ENCODE results near the gene COL6A2. TPM values are rescaled to one million over a fixed set of nuclear protein-coding genes. Genes with fewer than 3 reads are reported as not detected.

COL6A2 gene
- total and polyA plus RNA-seq, 2 of the 4 experiments (the other 2 are of a cell fraction), result 208 to 1,065 TPM

- Histone ChIP-seq H2AK9ac (replicated peaks; ENCODE audit: low read depth, low read length, poor library complexity) (peak overlapping the region; percentile 92), H4K91ac (ENCODE audit: insufficient read depth, low read depth, low read length) (peak overlapping the region; percentile 98), H2AK5ac (ENCODE audit: low read depth, low read length) (peak overlapping the region; percentile 99), H3K14ac (replicated peaks; ENCODE audit: low read depth, low read length) (peak overlapping the region; percentile 95), H4K8ac (ENCODE audit: low read depth in 2 of 2, low read length in 2 of 2) (peak overlapping the region; percentile 70 to 90; a peak in 2 of 4 replicates), H3K56ac (ENCODE audit: extremely low read depth, insufficient read depth, low read length) (no peak overlapping the region), H3K9ac (ENCODE audit: low read depth, low read length) (peak overlapping the region; percentile 66; the same call in 1 of the 2 replicates), H3K9me3 (ENCODE audit: control insufficient read depth, insufficient read depth, low read length) (no peaks in the 10 kb centered on the region), H2BK15ac (ENCODE audit: low read depth, low read length) (peak overlapping the region; percentile 89; the same call in 2 of the 3 replicates), H2BK120ac (ENCODE audit: low read depth, low read length) (peak overlapping the region; percentile 98), H3K27ac (ENCODE audit: insufficient read depth, low read length) (peak overlapping the region; percentile 92), H3K4me2 (ENCODE audit: low read depth, low read length) (no peak overlapping the region), H3K4me1 (ENCODE audit: control insufficient read depth, insufficient read depth, low read length) (peaks cover 25% of the 10 kb centered on the region), H3K18ac (ENCODE audit: low read depth, low read length) (peak overlapping the region; percentile 71; the same call in 1 of the 2 replicates), H3K79me1 (ENCODE audit: low read depth in 1 of 2, low read length in 2 of 2) (peaks cover 6 to 55% of the 10 kb centered on the region in 2 experiments; a peak in 3 of 4 replicates), H2AFZ (replicated peaks; ENCODE audit: low read length, poor library complexity) (no peak overlapping the region), H3K36me3 (ENCODE audit: control insufficient read depth, insufficient read depth, low read length) (no peaks in the 10 kb centered on the region; the same call in 1 of the 2 replicates), H3K9me1 (ENCODE audit: insufficient read depth, low read length) (peaks cover 25% of the 10 kb centered on the region), H3K4me3 (ENCODE audit: insufficient read depth, low read depth, low read length) (no peak overlapping the region), H2BK5ac (ENCODE audit: low read depth, low read length, poor library complexity, severe bottlenecking) (peak overlapping the region; percentile 87), H3K27me3 (ENCODE audit: control insufficient read depth, insufficient read depth, low read length) (no peaks in the 10 kb centered on the region), H4K5ac (ENCODE audit: low read depth, low read length) (0 out of 2 replicates have a peak overlapping the region, but pooled peaks have one; percentile 63), H3K4ac (ENCODE audit: low read depth, low read length) (peak overlapping the region; percentile 99), H3K23ac (ENCODE audit: low read depth, low read length) (peak overlapping the region; percentile 66), H4K20me1 (ENCODE audit: insufficient read depth, low read length) (peaks cover 4% of the 10 kb centered on the region; the same call in 1 of the 2 replicates), H2BK20ac (ENCODE audit: low read depth, low read length) (peak overlapping the region; percentile 41)
- WGBS, 2 experiments (ENCODE audit: extremely low coverage in 2 of 2, insufficient read length in 1 of 2), result 73% methylated on average over 3 of the region's 11 CpGs; no CpG with 5 or more reads in 1 of the 2 experiments
- CTCF ChIA-PET, result no interaction called here
- in situ Hi-C loops (cut with MboI; ENCODE audit: low sequenced_read_pairs), result loop anchor here (5.0 kb wide), 1 partner anchor 122 kb away; no protein-coding TSS in a partner anchor
- no peak for DNase-seq
- intact Hi-C loops (cut with micrococcal nuclease), result no loop called here
- ATAC-seq (ENCODE audit: low read depth), result no peak
- dilution Hi-C loops (cut with HindIII; ENCODE audit: low sequenced_read_pairs, unreplicated experiment), result no loop called here
- BruUV-seq (replicated peaks), result no TSS peak
- POLR2A ChIA-PET (ENCODE audit: unreplicated experiment), result interaction anchor here (0.5 to 1.8 kb wide), 2 partner anchors 8 to 121 kb away, joined by 4 to 12 read pairs; no protein-coding TSS in a partner anchor
- TF ChIP-seq CTCF (conservative IDR thresholded peaks at IDR 0.05; ENCODE audit: low read depth, low read length) (no peak), SMC3 (IDR thresholded peaks at IDR 0.05; ENCODE audit: low read depth, low read length) (no peak), FOS (IDR thresholded peaks at IDR 0.05; ENCODE audit: low read depth, low read length) (no peak), POLR2A (IDR thresholded peaks at IDR 0.05; ENCODE audit: low read depth, low read length) (no peak), CEBPB (IDR thresholded peaks at IDR 0.05; ENCODE audit: low read depth, low read length) (no peak), MXI1 (IDR thresholded peaks at IDR 0.05; ENCODE audit: borderline replicate concordance, low read depth, low read length) (no peak), RCOR1 (IDR thresholded peaks at IDR 0.05; ENCODE audit: insufficient replicate concordance, low read length) (no peak), MAZ (IDR thresholded peaks at IDR 0.05; ENCODE audit: borderline replicate concordance, low read depth, low read length) (no peak), RAD21 (IDR thresholded peaks at IDR 0.05; ENCODE audit: low read length) (no peak), NFE2L2 (IDR thresholded peaks at IDR 0.05; ENCODE audit: low read depth, low read length) (no peak), BHLHE40 (IDR thresholded peaks at IDR 0.05; ENCODE audit: low read depth, low read length) (no peak), MAFK (IDR thresholded peaks at IDR 0.05; ENCODE audit: low read depth, low read length) (no peak), RFX5 (IDR thresholded peaks at IDR 0.05; ENCODE audit: low read depth, low read length) (no peak)
- TF ChIP-seq, protein P1, sequence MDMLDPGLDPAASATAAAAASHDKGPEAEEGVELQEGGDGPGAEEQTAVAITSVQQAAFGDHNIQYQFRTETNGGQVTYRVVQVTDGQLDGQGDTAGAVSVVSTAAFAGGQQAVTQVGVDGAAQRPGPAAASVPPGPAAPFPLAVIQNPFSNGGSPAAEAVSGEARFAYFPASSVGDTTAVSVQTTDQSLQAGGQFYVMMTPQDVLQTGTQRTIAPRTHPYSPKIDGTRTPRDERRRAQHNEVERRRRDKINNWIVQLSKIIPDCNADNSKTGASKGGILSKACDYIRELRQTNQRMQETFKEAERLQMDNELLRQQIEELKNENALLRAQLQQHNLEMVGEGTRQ (IDR thresholded peaks at IDR 0.05; ENCODE audit: low read depth, low read length), result no peak
These were observed 4.1 kb upstream of the COL6A2 start for GRCh38 chr21:46093668-46094400.
